Epithelial cell of esophagus (primary cell): ENCODE measurements around the gene WBP2.

Experiments
- DNase-seq: peaks from one replicate; pipeline ENCODE4 v3.0.0; 2010; ENCODE audit warnings: low read depth
- H3K4me3 ChIP-seq: 2 replicates; pipeline ENCODE4 v1.5.1; 2011; ENCODE audit warnings: mild to moderate bottlenecking, low read length, control low read depth
- CTCF ChIP-seq: IDR thresholded peaks from 2 replicates; pipeline ENCODE4 v1.5.1; 2011; ENCODE audit warnings: low read depth, mild to moderate bottlenecking, low read length, control low read depth, inconsistent platforms; ENCODE audit not compliant: insufficient read depth; ENCODE audit errors: missing control alignments

Gene WBP2

GRCh38 chr17:75822800-75823166 lies 32.4 kb downstream of the WBP2 start:
- no peak overlapping the region for H3K4me3 ChIP-seq
- no peak for DNase-seq
- no peak for TF ChIP-seq CTCF

- H3K4me3 ChIP-seq: no peak overlapping the region
- DNase-seq: no peak
- no peak for TF ChIP-seq CTCF
Observed at GRCh38 chr17:75822119-75822799, 32.9 kb downstream of the WBP2 start.

GRCh38 chr17:75821552-75821951 lies 33.6 kb downstream of the WBP2 start:
- DNase-seq: no peak
- no peak overlapping the region for H3K4me3 ChIP-seq
- no peak for TF ChIP-seq CTCF

GRCh38 chr17:75820094-75821080 lies 34.7 kb downstream of the WBP2 start:
- no peak for DNase-seq
- H3K4me3 ChIP-seq: no peak overlapping the region
- no peak for TF ChIP-seq CTCF

- H3K4me3 ChIP-seq: no peak overlapping the region
- DNase-seq: no peak
- TF ChIP-seq CTCF: no peak
Observed at GRCh38 chr17:75819678-75820077, 35.5 kb downstream of the WBP2 start.

- no peak overlapping the region for H3K4me3 ChIP-seq
- TF ChIP-seq CTCF: peak; percentile 22
- DNase-seq: peak; percentile 30
Observed at GRCh38 chr17:75819116-75819515, 36.0 kb downstream of the WBP2 start.
